Activated CD8-positive, alpha-beta T cell treated with anti-CD3 and anti-CD28 coated beads for 36 hours (primary cell): ENCODE measurements around the gene DCC. TPM values are rescaled to one million over a fixed set of nuclear protein-coding genes. Genes with fewer than 3 reads are reported as not detected.
"Not testable (repeated sequence)": the region's sequence is repeated elsewhere in the genome, so short reads cannot be mapped to it uniquely, and the experiment has no call there.

Source experiments
- ATAC-seq: fragments of 200-7000 bp; cut with Tn5 transposase; one replicate; pipeline ENCODE4 v1.10.0; 2021; ENCODE audit warnings: mild to moderate bottlenecking, moderate library complexity
- CTCF ChIA-PET: fragments of 350-600 bp; sonication (Branson Sonifier 250); formaldehyde crosslinking; loops from one replicate; lab custom pipeline; 2021; ENCODE audit warnings: antibody characterized with exemption; lab: Charles Lee
- POLR2A ChIA-PET: fragments of 350-600 bp; sonication (Branson Sonifier 250); formaldehyde crosslinking; loops from one replicate; lab custom pipeline; 2021; ENCODE audit warnings: antibody characterized with exemption; lab: Charles Lee
- DNase-seq: peaks from one replicate; pipeline ENCODE4 v3.0.0-alpha.2; 2020
- H3K27ac Mint-ChIP-seq: one replicate; pipeline ENCODE4 v1.8.0; 2021; ENCODE audit warnings: mild to moderate bottlenecking, mixed read lengths
- H3K27me3 Mint-ChIP-seq: one replicate; pipeline ENCODE4 v1.8.0; 2021; ENCODE audit warnings: mixed read lengths
- H3K36me3 Mint-ChIP-seq: one replicate; pipeline ENCODE4 v1.8.0; 2021; ENCODE audit warnings: low read depth, mixed read lengths
- H3K4me1 Mint-ChIP-seq: one replicate; pipeline ENCODE4 v1.8.0; 2021; ENCODE audit warnings: low read depth, mixed read lengths
- H3K4me3 Mint-ChIP-seq: one replicate; pipeline ENCODE4 v1.8.0; 2021; ENCODE audit warnings: mild to moderate bottlenecking, moderate library complexity, mixed read lengths
- H3K9me3 Mint-ChIP-seq: one replicate; pipeline ENCODE4 v1.8.0; 2021; ENCODE audit warnings: mixed read lengths
- intact Hi-C: fragments of 100-400 bp; cut with micrococcal nuclease; formaldehyde crosslinking; loops from one replicate; pipeline ENCODE4 v1.10.0; 2022
- total RNA-seq, 2 experiments: library from RNA; stranded (reverse); gene quantifications; one replicate each; pipeline ENCODE4 v1.2.3, GENCODE V29; 2021
- TF ChIP-seq, protein P1 (sequence below): fragments of 200-600 bp; IDR thresholded peaks from one replicate; pipeline ENCODE4 v1.8.0; 2022; ENCODE audit warnings: antibody characterized with exemption, mild to moderate bottlenecking

DCC gene
- total RNA-seq, 2 experiments from 2014 or later = not detected

DNA sequence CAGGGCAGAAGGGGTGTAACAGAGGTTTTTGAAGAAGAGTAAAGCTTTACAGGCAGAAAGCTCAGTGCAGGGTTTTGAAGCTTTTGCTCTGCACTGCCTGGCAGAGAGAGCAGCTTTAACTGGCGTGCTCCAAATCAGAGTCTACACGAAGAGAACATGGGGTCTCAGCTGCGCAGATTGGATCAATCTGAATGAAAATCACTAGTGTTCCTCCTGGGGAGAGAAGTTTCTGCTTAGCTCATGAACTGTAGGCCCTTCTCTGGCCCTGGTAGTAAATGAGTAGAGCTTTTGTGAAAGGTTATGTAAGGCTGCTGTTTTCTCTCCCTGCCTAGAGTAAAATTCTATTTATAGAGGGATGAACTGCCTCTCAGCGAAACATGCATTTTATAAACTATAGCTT, 13.6 kb downstream of the DCC start:
- POLR2A ChIA-PET = no interaction called here
- H3K36me3 Mint-ChIP-seq = no peaks in the 10 kb centered on the region

DNA sequence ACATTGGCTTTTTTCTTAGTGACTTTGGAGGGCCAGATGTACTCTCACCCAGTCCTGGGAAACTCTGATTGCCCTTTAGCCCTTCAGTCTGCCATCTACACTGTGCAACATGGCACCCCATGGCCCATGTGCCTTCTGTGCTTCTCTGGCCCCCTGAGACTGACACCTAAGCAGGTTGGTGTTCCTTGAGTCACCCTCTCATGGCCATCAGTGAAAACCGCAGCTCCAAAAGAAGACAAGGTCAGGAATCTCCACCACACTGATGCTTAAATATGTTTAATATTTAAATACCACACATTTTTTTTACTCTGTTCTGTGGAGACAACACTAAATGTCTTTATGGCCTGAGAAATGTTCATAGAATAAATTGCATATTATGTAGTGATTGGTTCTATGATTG, 23.9 kb downstream of the DCC start:
- Mint-ChIP-seq H3K9me3 (peaks cover 4% of the 10 kb centered on the region), H3K27me3 (no peaks in the 10 kb centered on the region), H3K4me1 (no peaks in the 10 kb centered on the region), H3K36me3 (no peaks in the 10 kb centered on the region), H3K4me3 (no peak overlapping the region), H3K27ac (no peak overlapping the region)
- TF ChIP-seq, protein P1, sequence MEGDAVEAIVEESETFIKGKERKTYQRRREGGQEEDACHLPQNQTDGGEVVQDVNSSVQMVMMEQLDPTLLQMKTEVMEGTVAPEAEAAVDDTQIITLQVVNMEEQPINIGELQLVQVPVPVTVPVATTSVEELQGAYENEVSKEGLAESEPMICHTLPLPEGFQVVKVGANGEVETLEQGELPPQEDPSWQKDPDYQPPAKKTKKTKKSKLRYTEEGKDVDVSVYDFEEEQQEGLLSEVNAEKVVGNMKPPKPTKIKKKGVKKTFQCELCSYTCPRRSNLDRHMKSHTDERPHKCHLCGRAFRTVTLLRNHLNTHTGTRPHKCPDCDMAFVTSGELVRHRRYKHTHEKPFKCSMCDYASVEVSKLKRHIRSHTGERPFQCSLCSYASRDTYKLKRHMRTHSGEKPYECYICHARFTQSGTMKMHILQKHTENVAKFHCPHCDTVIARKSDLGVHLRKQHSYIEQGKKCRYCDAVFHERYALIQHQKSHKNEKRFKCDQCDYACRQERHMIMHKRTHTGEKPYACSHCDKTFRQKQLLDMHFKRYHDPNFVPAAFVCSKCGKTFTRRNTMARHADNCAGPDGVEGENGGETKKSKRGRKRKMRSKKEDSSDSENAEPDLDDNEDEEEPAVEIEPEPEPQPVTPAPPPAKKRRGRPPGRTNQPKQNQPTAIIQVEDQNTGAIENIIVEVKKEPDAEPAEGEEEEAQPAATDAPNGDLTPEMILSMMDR = no peak
- intact Hi-C loops = no loop called here
- no peak for ATAC-seq
- ChIA-PET CTCF (no interaction called here), POLR2A (no interaction called here)
- DNase-seq = no peak

More for the DNA sequence above, 13.6 kb downstream of the DCC start:
- DNase-seq (no peak), ATAC-seq (no peak)
- Mint-ChIP-seq H3K4me1 (no peaks in the 10 kb centered on the region), H3K4me3 (no peak overlapping the region), H3K27ac (no peak overlapping the region), H3K9me3 (peaks cover 2% of the 10 kb centered on the region), H3K27me3 (peaks cover 2% of the 10 kb centered on the region)
- TF ChIP-seq, protein P1 = no peak
- CTCF ChIA-PET = no interaction called here
- intact Hi-C loops = no loop called here

DNA sequence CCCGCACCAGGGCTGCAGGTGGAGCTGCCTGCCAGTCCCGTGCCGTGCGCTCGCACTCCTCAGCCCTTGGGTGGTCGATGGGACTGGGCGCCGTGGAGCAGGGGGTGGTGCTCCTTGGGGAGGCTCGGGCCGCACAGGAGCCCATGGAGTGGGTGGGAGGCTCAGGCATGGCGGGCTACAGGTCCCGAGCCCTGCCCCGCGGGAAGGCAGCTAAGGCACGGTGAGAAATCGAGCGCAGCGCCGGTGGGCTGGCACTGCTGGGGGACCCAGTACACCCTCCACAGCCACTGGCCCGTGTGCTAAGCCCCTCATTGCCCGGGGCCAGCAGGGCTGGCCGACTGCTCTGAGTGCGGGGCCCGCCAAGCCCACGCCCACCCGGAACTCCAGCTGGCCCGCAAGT, 26.9 kb downstream of the DCC start:
- CTCF ChIA-PET, H3K27me3 Mint-ChIP-seq, H3K4me3 Mint-ChIP-seq, H3K9me3 Mint-ChIP-seq, H3K4me1 Mint-ChIP-seq, ATAC-seq, intact Hi-C loops, H3K36me3 Mint-ChIP-seq, POLR2A ChIA-PET, DNase-seq, H3K27ac Mint-ChIP-seq: not testable (repeated sequence)

DNA sequence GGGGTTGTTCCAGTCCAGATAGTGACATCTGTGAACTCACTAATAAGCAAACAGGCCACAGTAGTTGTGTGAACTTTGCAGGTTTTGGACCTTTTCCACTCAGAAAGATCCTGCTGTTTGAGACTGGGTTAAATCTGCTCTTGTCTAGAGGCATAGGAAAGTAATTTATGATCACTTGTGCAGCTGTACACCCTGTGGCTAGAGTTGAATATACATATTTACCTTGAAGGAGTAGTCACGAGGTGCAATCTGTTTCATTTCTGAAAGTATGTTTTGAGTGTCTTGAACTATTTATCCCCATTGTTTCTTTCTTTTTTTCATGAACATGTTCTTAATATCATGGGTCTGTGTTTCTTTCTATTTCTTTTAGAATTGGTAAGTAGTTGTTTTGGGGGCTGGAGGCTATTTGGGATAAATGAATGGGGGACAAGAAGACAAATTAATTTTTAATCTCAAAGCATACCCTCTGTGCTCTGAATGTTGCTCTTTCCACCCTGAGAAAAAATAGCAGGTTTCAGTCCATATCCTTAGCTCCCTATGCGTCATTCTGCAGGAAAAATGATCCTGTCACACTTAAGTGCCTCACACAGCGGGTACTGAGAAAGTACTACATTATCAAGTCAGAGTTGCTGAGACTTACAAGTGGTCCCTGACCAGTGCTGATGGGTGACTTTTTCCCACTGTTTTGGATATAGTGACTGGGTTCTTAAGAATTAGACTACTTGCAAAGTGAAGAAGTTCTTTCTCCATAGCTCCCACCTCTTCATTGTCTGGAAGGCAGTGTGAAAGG, 28.2 kb downstream of the DCC start:
- Mint-ChIP-seq H3K4me3 (no peak overlapping the region), H3K4me1 (no peaks in the 10 kb centered on the region), H3K27me3 (no peaks in the 10 kb centered on the region), H3K36me3 (no peaks in the 10 kb centered on the region), H3K27ac (no peak overlapping the region), H3K9me3 (peaks cover 4% of the 10 kb centered on the region)
- TF ChIP-seq, protein P1 = no peak
- DNase-seq (no peak), ATAC-seq (no peak)
- intact Hi-C loops = no loop called here
- ChIA-PET CTCF (no interaction called here), POLR2A (no interaction called here)

DNA sequence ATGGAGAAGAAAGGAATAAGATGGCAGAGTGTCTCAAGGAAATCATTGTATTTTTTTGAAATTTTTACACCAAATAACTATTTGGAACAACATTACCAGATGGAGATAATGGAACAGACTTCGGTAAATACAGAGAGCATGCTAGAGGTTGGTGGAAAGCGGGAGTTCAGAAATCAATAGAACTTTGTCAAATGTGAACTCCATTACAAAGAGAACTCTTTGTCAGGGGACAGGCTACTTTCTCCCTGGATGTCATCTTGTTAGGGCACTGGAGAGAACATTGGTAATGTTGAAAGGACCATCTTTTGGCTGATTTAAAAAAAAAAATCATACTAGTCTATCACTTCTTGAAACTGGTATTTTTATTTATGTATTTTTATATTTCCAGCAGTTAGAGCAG, 30.8 kb downstream of the DCC start:
- CTCF ChIA-PET = no interaction called here
- TF ChIP-seq, protein P1 = no peak
- no peaks in the 10 kb centered on the region for H3K4me1 Mint-ChIP-seq
- H3K4me3 Mint-ChIP-seq = no peak overlapping the region
- no peak overlapping the region for H3K27ac Mint-ChIP-seq
- POLR2A ChIA-PET = no interaction called here
- H3K9me3 Mint-ChIP-seq = peaks cover 4% of the 10 kb centered on the region
- no peaks in the 10 kb centered on the region for H3K27me3 Mint-ChIP-seq
- DNase-seq (no peak), ATAC-seq (no peak)
- intact Hi-C loops = no loop called here
- no peaks in the 10 kb centered on the region for H3K36me3 Mint-ChIP-seq
